ENCODE data around the gene FAF2. TPM values are rescaled to one million over a fixed set of nuclear protein-coding genes. Genes with fewer than 3 reads are reported as not detected.
A peak's percentile ranks its signal among the peaks of the same experiment; 100 is the strongest.

Gene FAF2
- total and polyA plus RNA-seq, 8 donors: 33.9 to 54.4 (median 50.8) TPM

GRCh38 chr5:176533390-176533789 is 85.2 kb downstream of the FAF2 start:
- DNase-seq: peak in 1 of 4 donors; percentile 89
- ATAC-seq: no peak
- H3K27ac ChIP-seq: peak overlapping the region; percentile 48 to 99
- peak overlapping the region in 1 of 2 donors; percentile 22 for H3K4me3 ChIP-seq
- H3K36me3 ChIP-seq: peaks cover 0 to 37% of the 10 kb centered on the region in 2 donors
- H3K4me1 ChIP-seq: peaks cover 32 to 66% of the 10 kb centered on the region in 2 donors
- intact Hi-C loops (cut with DNase I): no loop called here
- no peaks in the 10 kb centered on the region for H3K27me3 ChIP-seq
- no peaks in the 10 kb centered on the region for H3K9me3 ChIP-seq
- TF ChIP-seq CTCF (IDR thresholded peaks at IDR 0.05): no peak

GRCh38 chr5:176533894-176534611 is 85.9 kb downstream of the FAF2 start:
- peaks cover 32 to 72% of the 10 kb centered on the region in 2 donors for H3K4me1 ChIP-seq
- H3K4me3 ChIP-seq: peak overlapping the region in 1 of 2 donors; percentile 22
- no peaks in the 10 kb centered on the region for H3K27me3 ChIP-seq
- no peak for TF ChIP-seq CTCF (IDR thresholded peaks at IDR 0.05)
- ATAC-seq (no peak), DNase-seq (peak in 1 of 4 donors; percentile 68)
- intact Hi-C loops (cut with DNase I): no loop called here
- no peaks in the 10 kb centered on the region for H3K9me3 ChIP-seq
- H3K36me3 ChIP-seq: peaks cover 0 to 31% of the 10 kb centered on the region in 2 donors
- peak overlapping the region; percentile 48 to 99 for H3K27ac ChIP-seq

- no peak for TF ChIP-seq CTCF (IDR thresholded peaks at IDR 0.05)
- no peak for ATAC-seq
- H3K4me1 ChIP-seq: peaks cover 32 to 78% of the 10 kb centered on the region in 2 donors
- DNase-seq: peak in 1 of 4 donors; percentile 42
- H3K9me3 ChIP-seq: no peaks in the 10 kb centered on the region
- H3K4me3 ChIP-seq: peak overlapping the region in 1 of 2 donors; percentile 82
- peak overlapping the region; percentile 91 to 99 for H3K27ac ChIP-seq
- peaks cover 0 to 25% of the 10 kb centered on the region in 2 donors for H3K36me3 ChIP-seq
- no peaks in the 10 kb centered on the region for H3K27me3 ChIP-seq
- intact Hi-C loops (cut with DNase I): no loop called here
Observed at GRCh38 chr5:176534640-176535039, 86.5 kb downstream of the FAF2 start.

- H3K4me3 ChIP-seq: peak overlapping the region; percentile 82 to 83
- intact Hi-C loops (cut with DNase I): no loop called here
- TF ChIP-seq CTCF (IDR thresholded peaks at IDR 0.05): no peak
- ATAC-seq (peak; percentile 14), DNase-seq (peak in 1 of 4 donors; percentile 64)
- H3K9me3 ChIP-seq: no peaks in the 10 kb centered on the region
- peak overlapping the region; percentile 91 to 99 for H3K27ac ChIP-seq
- H3K27me3 ChIP-seq: no peaks in the 10 kb centered on the region
- H3K36me3 ChIP-seq: peaks cover 0 to 20% of the 10 kb centered on the region in 2 donors
- H3K4me1 ChIP-seq: peaks cover 32 to 84% of the 10 kb centered on the region in 2 donors
Observed at GRCh38 chr5:176535101-176535663, 87.0 kb downstream of the FAF2 start.

- TF ChIP-seq CTCF (IDR thresholded peaks at IDR 0.05): no peak
- Histone ChIP-seq H3K27ac (peak overlapping the region; percentile 91 to 99), H3K4me1 (peaks cover 32 to 84% of the 10 kb centered on the region in 2 donors), H3K9me3 (no peaks in the 10 kb centered on the region), H3K4me3 (peak overlapping the region; percentile 82 to 83), H3K27me3 (no peaks in the 10 kb centered on the region), H3K36me3 (peaks cover 0 to 15% of the 10 kb centered on the region in 2 donors)
- intact Hi-C loops (cut with DNase I): no loop called here
- DNase-seq: no peak
- ATAC-seq: no peak
Observed at GRCh38 chr5:176535664-176536131, 87.5 kb downstream of the FAF2 start.

Data from left lung (tissue), 10 donors.